ENCODE results near the gene TMEM59. TPM values are rescaled to one million over a fixed set of nuclear protein-coding genes. Genes with fewer than 3 reads are reported as not detected.
"Not testable (repeated sequence)": the region's sequence is repeated elsewhere in the genome, so short reads cannot be mapped to it uniquely, and the experiment has no call there.

TMEM59 gene
- total RNA-seq, 1 experiment from 2014 or later, result 209 TPM

- not testable (repeated sequence) for H3K4me3 ChIP-seq, DNase-seq, H3K9me3 ChIP-seq, H3K36me3 ChIP-seq, H3K27me3 ChIP-seq
These were observed 28.2 kb downstream of the TMEM59 start for GRCh38 chr1:54024811-54025210.

- H3K36me3 ChIP-seq, result no peaks in the 10 kb centered on the region
- no peaks in the 10 kb centered on the region for H3K27me3 ChIP-seq
- DNase-seq, result no peak
- H3K4me3 ChIP-seq, result no peak overlapping the region
- no peaks in the 10 kb centered on the region for H3K9me3 ChIP-seq
These were observed 28.6 kb downstream of the TMEM59 start for GRCh38 chr1:54024358-54024757.

GRCh38 chr1:54019562-54020176, 33.3 kb downstream of the TMEM59 start:
- not testable (repeated sequence) for H3K36me3 ChIP-seq, H3K4me3 ChIP-seq, H3K27me3 ChIP-seq, DNase-seq, H3K9me3 ChIP-seq

- Histone ChIP-seq H3K27me3 (no peaks in the 10 kb centered on the region), H3K9me3 (no peaks in the 10 kb centered on the region), H3K4me3 (no peak overlapping the region), H3K36me3 (no peaks in the 10 kb centered on the region)
- DNase-seq, result no peak
These were observed 34.4 kb downstream of the TMEM59 start for GRCh38 chr1:54018635-54019034.

- no peak within 1 kb of the TSS for H3K4me3 ChIP-seq
- no peak for DNase-seq
- no peaks in the 10 kb centered on the region for H3K27me3 ChIP-seq
- no peaks in the 10 kb centered on the region for H3K36me3 ChIP-seq
- H3K9me3 ChIP-seq, result no peaks in the 10 kb centered on the region
These were observed 35.0 kb downstream of the TMEM59 start, which contains the start of gene LDLRAD1 for GRCh38 chr1:54017979-54018378. Gene LDLRAD1, minus strand, starts transcription at chr1:54018186. Its CDS starts 74 bp downstream, at chr1:54018112.

- DNase-seq, result peak; percentile 61
- no peaks in the 10 kb centered on the region for H3K9me3 ChIP-seq
- no peaks in the 10 kb centered on the region for H3K36me3 ChIP-seq
- H3K4me3 ChIP-seq, result no peak overlapping the region
- no peaks in the 10 kb centered on the region for H3K27me3 ChIP-seq
These were observed 36.4 kb downstream of the TMEM59 start for GRCh38 chr1:54016343-54017282.

- no peaks in the 10 kb centered on the region for H3K27me3 ChIP-seq
- no peak overlapping the region for H3K4me3 ChIP-seq
- no peak for DNase-seq
- H3K36me3 ChIP-seq, result no peaks in the 10 kb centered on the region
- H3K9me3 ChIP-seq, result no peaks in the 10 kb centered on the region
These were observed 38.9 kb downstream of the TMEM59 start for GRCh38 chr1:54014009-54014629.

- Histone ChIP-seq H3K9me3 (no peaks in the 10 kb centered on the region), H3K4me3 (no peak overlapping the region), H3K27me3 (no peaks in the 10 kb centered on the region), H3K36me3 (no peaks in the 10 kb centered on the region)
- DNase-seq, result no peak
These were observed 39.5 kb downstream of the TMEM59 start for GRCh38 chr1:54013393-54014008.

- no peaks in the 10 kb centered on the region for H3K9me3 ChIP-seq
- H3K36me3 ChIP-seq, result no peaks in the 10 kb centered on the region
- no peaks in the 10 kb centered on the region for H3K27me3 ChIP-seq
- DNase-seq, result no peak
- H3K4me3 ChIP-seq, result no peak overlapping the region
These were observed 40.1 kb downstream of the TMEM59 start for GRCh38 chr1:54012863-54013262.

GRCh38 chr1:54012008-54012325, 41.0 kb downstream of the TMEM59 start:
- H3K27me3 ChIP-seq, result no peaks in the 10 kb centered on the region
- H3K36me3 ChIP-seq, result no peaks in the 10 kb centered on the region
- DNase-seq, result no peak
- H3K9me3 ChIP-seq, result no peaks in the 10 kb centered on the region
- H3K4me3 ChIP-seq, result no peak overlapping the region

- DNase-seq, result no peak
- H3K4me3 ChIP-seq, result no peak overlapping the region
- H3K27me3 ChIP-seq, result no peaks in the 10 kb centered on the region
- no peaks in the 10 kb centered on the region for H3K9me3 ChIP-seq
- H3K36me3 ChIP-seq, result no peaks in the 10 kb centered on the region
These were observed 41.5 kb downstream of the TMEM59 start for GRCh38 chr1:54011316-54012007.

- H3K27me3 ChIP-seq, result no peaks in the 10 kb centered on the region
- no peaks in the 10 kb centered on the region for H3K36me3 ChIP-seq
- no peak overlapping the region for H3K4me3 ChIP-seq
- DNase-seq, result no peak
- H3K9me3 ChIP-seq, result no peaks in the 10 kb centered on the region
These were observed 42.4 kb downstream of the TMEM59 start for GRCh38 chr1:54010415-54011117.

GRCh38 chr1:54009406-54009805, 43.6 kb downstream of the TMEM59 start:
- H3K27me3 ChIP-seq, result no peaks in the 10 kb centered on the region
- no peaks in the 10 kb centered on the region for H3K36me3 ChIP-seq
- no peaks in the 10 kb centered on the region for H3K9me3 ChIP-seq
- no peak for DNase-seq
- H3K4me3 ChIP-seq, result no peak overlapping the region

- no peak for DNase-seq
- Histone ChIP-seq H3K27me3 (no peaks in the 10 kb centered on the region), H3K9me3 (no peaks in the 10 kb centered on the region), H3K36me3 (no peaks in the 10 kb centered on the region), H3K4me3 (no peak overlapping the region)
These were observed 44.1 kb downstream of the TMEM59 start for GRCh38 chr1:54008876-54009275.

- Histone ChIP-seq H3K4me3 (no peak overlapping the region), H3K9me3 (no peaks in the 10 kb centered on the region), H3K36me3 (no peaks in the 10 kb centered on the region), H3K27me3 (no peaks in the 10 kb centered on the region)
- DNase-seq, result no peak
These were observed 45.4 kb downstream of the TMEM59 start for GRCh38 chr1:54007613-54008012.

- no peak overlapping the region for H3K4me3 ChIP-seq
- DNase-seq, result no peak
- H3K36me3 ChIP-seq, result no peaks in the 10 kb centered on the region
- no peaks in the 10 kb centered on the region for H3K9me3 ChIP-seq
- H3K27me3 ChIP-seq, result no peaks in the 10 kb centered on the region
These were observed 46.5 kb downstream of the TMEM59 start for GRCh38 chr1:54006508-54006907.
